AML-193 (cell line): ENCODE measurements around the gene COL5A2.

Source experiments
- DNase-seq, 2 experiments: peaks; one replicate each; lab custom pipeline; 2025; lab: John Stamatoyannopoulos, UW

COL5A2 gene

DNA sequence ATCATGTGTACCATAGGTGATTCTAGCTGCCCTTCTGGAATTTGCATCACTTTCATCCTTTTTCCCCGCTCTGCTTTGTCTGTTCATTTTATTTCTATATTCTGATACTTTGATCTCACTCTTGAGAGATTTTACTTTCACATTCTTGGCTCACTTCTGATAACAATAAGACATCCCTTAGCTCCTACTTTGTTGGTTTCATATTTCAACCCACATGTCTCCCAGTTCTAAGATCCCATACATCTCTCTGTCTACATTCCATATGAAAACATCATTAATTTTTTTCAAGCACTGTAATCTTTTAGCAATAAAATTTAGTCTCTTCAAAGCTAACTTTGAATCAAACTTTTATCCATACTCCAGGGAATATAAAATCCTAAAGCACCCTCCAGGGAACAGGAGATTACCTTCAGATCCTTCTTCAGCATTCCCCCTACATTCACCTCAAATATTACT is 129.8 kb downstream of the COL5A2 start:
- DNase-seq, result no peak

- DNase-seq, result no peak
Measured at GRCh38 chr2:189048189-189048588, 131.4 kb downstream of the COL5A2 start.

DNA sequence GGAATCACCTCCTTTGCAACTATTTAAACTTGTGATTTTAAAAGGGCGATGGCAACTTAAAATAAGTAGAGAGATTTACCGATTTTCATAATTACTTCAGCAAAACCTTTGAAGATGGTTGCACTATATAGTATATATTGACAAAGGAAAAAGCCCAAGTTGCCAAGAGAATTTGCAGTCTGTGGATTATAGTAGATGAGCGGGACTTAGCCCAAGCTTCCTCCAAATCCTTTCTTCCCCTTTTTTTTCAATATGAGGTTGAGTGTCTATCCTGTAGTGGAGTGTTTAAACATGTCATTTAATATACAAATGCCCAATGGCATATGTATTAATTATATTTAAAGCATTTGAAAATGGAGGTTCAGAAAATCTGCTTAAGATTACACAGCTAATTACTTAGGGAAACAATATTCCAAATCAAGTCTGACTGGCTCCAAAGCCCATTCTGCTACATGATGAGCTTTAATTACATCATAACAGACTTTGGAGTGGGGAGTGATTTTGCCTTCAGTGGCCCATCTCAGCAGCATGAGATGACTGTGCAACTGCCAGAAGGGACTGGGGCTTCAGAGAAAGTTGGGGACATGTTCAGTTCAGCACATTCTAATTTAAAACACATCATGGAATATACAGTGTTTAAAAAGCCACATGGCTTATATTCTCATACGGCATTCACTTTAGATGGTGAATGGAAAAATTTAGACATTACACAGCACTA is 132.2 kb downstream of the COL5A2 start:
- DNase-seq, result no peak

DNA sequence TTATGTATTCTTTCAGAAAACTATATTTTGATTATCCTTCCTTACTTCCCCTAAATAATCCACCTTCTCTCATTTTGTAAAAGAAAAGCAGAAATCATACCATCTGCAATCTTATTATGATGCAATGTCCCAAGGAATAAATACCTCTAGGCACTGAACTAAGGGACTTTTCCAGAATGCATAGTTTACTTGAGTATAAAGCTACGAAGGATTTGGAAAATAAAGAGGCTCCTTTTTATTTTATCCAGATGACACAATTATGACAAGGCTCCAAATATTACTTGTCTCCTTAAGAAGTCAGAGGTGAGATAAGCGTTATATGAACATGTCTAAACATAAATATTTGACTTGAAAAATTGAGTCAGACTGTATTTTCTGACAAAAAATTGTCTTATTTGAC is 133.2 kb downstream of the COL5A2 start:
- no peak for DNase-seq

DNA sequence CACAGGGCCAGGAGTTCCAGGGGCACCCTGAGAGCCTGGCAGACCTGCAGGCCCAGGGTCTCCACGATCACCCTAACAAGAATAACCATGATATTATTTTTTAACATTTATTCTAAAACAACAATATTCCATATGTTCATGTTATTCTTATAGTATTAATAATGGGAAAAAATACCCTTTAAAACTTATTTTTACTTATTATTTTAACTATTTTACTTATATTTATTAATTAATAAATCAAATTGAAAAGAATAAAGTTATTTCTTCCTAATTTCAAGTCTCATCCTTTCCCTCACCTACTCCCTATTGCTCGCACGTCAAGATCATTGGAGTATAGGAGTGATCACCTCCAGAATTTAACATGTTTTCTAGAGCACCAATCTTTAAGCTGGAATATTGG is 133.7 kb downstream of the COL5A2 start:
- DNase-seq, result no peak

DNA sequence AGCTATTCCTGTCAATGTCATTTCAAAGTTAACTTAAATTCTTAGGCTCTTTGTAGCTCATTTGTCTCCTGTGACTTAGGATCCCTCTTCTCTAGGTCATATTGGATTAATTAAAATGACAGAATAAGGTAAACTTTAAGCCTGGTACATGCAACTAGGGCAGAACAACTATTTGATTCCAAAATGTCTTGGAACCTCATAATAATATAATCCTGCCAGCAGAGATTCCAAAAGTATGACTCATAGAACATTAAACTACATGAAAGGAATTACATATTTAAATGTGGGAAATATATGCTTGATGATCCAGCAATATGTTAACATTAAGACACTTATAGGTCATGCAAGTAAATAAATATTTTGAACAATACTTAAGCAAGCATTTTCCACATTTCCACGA is 142.0 kb downstream of the COL5A2 start:
- no peak for DNase-seq

DNA sequence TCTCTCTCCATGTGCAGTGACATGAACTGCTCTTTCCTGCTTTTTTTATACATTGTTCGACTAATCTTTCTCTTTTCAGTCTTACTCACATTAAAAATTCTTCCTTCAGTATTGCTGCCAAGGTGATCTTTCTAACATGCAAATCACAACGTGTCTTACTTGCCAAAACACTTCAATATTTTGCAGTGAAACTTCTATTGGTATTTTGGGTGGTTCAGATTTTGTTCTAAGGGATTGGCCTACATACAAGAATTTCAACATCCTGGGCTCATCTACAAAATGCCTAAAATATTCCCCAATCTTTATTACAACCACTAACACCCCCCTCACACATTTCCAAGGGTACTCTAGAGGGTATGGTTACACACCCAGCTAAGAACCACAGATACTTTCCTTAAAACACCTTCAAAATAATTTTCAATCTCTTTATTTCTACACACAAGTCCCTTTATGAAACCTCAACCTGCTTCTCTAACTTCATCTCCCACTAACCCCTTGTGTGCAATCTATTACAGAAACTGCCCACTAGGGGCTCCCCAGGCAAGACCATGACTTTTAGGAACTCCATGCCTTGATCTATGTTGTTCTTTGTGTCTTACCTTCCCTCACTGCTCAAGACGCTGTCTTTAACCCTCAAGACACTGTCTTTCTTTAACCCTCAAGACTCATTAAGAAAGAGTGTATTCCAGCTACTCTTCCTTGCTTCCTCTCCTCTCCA is 154.5 kb downstream of the COL5A2 start:
- no peak for DNase-seq

- no peak for DNase-seq
Measured at GRCh38 chr2:189022492-189022891, 157.1 kb downstream of the COL5A2 start.

GRCh38 chr2:189022053-189022481 is 157.5 kb downstream of the COL5A2 start:
- no peak for DNase-seq

- no peak for DNase-seq
Measured at GRCh38 chr2:189020179-189020578, 159.4 kb downstream of the COL5A2 start.

DNA sequence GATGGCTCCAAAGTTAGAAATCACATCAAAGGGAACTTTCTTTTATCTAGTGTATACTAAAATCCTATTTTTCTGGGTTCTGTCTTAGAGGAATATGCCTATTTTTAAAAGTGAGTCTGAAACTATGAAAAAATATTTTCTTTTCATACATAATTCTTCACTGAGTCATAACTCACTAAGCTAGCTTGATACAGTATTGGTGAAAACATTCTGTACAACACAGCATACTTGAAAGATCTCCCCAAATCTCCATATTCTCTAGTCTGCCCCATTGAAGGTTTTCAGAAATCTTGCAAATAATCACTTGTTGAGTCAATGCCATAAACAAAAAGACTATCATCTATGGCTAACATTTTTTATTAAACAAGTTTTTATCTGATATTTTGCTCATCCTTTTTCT is 160.9 kb downstream of the COL5A2 start:
- DNase-seq, result no peak

DNA sequence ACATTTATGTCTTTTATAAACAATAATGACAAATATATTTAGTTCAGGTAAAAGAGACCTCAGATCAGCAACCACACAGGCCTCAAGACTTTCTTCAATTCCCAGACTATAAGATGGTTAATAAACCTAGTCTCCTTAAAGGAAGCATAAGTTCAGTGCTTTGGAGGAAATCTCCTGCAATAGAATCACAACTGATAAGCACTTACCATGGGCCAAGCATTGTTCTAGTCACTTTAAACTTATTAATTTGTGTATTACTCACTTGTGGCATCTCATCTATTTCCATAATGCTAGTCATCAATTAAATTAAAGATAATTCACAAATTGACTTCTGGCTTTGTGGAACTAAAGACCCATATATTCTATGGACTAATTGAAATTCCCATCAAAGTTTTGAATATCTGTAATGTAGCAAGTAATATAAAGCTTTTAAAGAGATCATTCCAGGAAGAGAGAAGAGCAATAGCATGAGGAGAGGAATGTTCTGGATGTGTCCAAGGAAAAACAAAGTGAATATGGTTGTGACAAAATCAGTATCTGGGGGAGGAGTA is 163.2 kb downstream of the COL5A2 start:
- no peak for DNase-seq

DNA sequence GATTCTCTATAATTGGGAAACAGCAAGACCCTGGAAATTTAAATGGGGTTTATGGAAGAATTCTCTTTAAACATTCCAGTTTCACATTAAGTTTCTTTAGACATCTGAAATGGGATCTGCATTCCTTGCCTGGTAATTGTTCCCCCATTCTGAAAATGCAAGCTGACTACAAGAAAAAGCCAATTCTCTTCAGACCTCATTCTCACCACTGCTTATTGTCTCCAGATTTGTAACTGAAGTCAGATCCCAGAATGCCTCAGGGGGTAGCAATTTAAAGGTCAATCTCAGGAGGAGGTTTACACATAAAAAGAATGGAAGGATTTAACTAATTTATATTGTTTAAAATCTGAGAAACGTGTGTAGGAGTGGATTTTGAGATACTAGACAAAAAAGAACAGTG is 164.2 kb downstream of the COL5A2 start:
- no peak for DNase-seq

DNA sequence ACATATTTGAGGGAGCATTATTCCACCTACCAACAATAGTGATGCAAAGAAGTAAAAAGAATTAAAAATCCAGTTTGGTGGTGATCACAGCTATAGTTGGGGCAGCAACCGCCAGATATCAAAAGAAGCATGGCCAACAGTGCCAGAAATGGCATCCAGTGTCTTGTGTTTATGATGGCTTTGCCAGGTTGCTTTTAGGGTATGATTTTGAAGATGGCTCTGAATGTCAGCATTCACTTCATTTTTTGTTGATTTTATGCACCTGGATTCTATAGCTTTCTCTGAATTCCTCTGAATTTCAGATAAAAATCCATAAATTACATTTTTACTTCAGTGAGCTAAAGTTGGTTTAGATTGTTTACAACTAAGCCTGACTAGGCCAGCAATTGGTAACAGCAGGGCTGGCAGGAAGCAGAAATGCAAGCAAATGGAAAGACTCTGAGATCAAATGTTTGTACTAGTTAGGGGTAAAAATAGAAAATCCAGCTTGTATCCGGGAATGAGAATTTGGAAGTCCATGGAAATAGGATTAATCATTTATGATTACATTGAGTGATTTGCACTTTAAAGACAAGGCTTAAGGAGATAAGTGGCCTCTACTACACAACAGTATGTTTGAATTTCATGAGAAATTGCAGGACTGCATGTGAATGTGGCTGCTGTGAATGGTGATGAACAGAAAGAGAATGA is 165.0 kb downstream of the COL5A2 start:
- DNase-seq, result no peak

DNA sequence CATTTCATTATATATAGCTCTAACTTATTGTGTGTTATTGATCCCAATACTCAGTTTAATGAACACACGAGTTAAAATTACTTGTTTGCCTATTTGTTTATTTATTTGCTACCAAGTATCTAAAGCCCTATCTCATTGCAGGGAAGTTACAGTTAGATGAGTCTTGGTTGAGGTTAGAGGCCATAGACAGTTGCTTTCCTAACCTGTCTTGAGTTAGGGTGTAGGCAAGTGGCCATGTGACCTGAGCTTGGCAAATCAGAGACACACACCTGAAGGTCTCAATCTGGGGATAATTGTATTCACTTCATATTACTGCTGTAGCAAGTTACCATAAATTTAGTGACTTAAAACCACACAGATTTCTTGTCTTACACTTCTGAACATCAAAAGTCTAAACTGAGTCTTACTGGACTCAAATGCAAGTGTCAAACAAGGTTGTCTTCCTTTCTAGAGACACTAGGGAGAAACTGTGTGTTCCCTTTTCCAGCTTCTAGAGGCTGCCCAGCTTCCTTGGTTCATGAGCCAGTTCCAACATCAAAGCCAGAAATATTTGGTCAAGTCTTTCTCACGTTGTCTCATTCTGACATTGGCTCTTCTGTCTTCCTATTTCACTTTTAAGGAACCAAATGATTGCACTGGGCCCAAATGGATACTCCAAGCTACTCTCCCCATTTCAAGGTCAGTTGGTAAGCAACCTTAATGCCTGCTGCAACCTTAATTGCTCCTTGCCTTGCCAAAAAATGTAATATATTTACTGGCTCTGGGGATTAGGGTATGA is 165.7 kb downstream of the COL5A2 start:
- DNase-seq, result no peak

- no peak for DNase-seq
Measured at GRCh38 chr2:189013031-189013430, 166.5 kb downstream of the COL5A2 start.

GRCh38 chr2:189012351-189012750 is 167.2 kb downstream of the COL5A2 start:
- no peak for DNase-seq

GRCh38 chr2:189010536-189010935 is 169.0 kb downstream of the COL5A2 start:
- DNase-seq, result no peak

GRCh38 chr2:189008555-189009262 is 170.9 kb downstream of the COL5A2 start:
- no peak for DNase-seq

GRCh38 chr2:189002079-189002478 is 177.5 kb downstream of the COL5A2 start:
- no peak for DNase-seq

DNA sequence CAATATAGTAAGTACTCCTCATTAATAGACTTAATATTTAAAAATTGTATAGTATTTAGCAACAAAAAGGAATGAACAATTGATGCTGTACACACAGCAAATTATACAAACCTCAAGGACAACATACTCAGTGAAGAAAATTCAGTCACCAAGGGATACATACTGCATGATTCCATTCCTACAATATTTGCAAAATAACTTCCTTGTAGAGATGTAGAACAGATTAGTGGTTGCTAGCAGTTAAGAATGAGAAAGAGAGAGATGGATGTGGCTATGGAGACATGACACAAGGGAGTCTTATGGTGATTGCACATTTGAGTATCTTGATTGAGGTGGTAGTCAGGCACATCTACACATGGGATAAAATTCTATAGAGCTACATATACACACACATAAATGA is 179.3 kb downstream of the COL5A2 start:
- no peak for DNase-seq
